SK-N-MC (cell line): ENCODE results near the gene FAM185A.
"Not testable (repeated sequence)": the region's sequence is repeated elsewhere in the genome, so short reads cannot be mapped to it uniquely, and the experiment has no call there.

Experiments used
- EZH2 ChIP-seq: fragments of 200-600 bp; sonication (generic); IDR thresholded peaks from one replicate; pipeline ENCODE4 v1.6.1; 2017; ENCODE audit warnings: antibody characterized with exemption
- FOXP2 ChIP-seq: optimal IDR thresholded peaks from 2 replicates; pipeline ENCODE3; 2011; ENCODE audit warnings: mild to moderate bottlenecking, moderate library complexity; ENCODE audit not compliant: insufficient read depth; ENCODE audit errors: extremely low read length, control extremely low read depth
- POLR2AphosphoS5 ChIP-seq: IDR thresholded peaks from 2 replicates; pipeline ENCODE4 v1.6.1; 2012; ENCODE audit warnings: mild to moderate bottlenecking, low read depth, low read length, borderline replicate concordance

DNA sequence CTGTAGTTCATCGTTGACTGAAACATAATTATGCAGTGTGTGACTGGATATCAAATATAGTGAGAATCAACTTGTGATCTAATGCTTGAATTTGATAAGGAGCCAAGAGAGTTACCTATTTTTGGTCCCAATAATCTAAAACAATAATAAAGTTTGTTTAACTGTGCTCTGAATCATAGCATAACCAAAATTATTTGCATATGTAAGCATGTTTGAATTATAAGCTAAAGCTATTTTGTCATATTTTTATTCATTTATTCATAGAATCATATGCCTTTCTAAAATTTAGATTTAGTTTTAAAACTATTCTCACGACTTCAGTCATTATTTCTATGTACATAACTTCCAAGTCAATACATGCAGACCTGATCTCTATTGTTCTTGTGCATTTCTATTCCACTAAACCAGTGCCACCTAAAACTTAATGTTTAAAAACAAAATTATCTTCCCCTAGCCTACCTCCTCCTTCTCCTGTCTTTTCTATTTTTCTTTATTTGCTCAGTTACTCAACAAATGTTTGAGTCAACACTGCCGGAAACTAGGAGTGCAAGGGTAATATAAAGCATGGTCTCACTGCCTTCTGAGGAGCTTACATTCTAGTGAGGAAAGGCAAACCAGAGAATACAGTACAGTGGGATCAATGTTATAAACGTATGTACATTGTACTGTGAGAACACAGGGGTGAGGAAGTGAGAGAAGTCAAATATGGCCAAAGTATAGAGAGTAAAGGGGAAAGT, 41.7 kb downstream of the FAM185A start:
- TF ChIP-seq EZH2, POLR2AphosphoS5, FOXP2: not testable (repeated sequence)
